Lower leg skin (tissue), 4 donors: ENCODE data around the gene MAPK4. TPM values are rescaled to one million over a fixed set of nuclear protein-coding genes. Genes with fewer than 3 reads are reported as not detected.
"Not testable (repeated sequence)": the region's sequence is repeated elsewhere in the genome, so short reads cannot be mapped to it uniquely, and the experiment has no call there.

Experiments
- DNase-seq, 2 donors: peaks; one replicate each; pipeline ENCODE4 v3.0.0-alpha.2; 2019; ENCODE audit warnings: low spot score in 2 of 2
- H3K4me3 ChIP-seq: fragments of 200-600 bp; sonication (generic); 2 replicates; pipeline ENCODE4 v1.5.1; 2017; ENCODE audit warnings: mild to moderate bottlenecking, low read depth; ENCODE audit not compliant: poor library complexity, severe bottlenecking
- POLR2A ChIP-seq, 2 donors: fragments of 450-650 bp; IDR thresholded peaks; one replicate each; pipeline ENCODE4 v1.6.1; 2016 to 2017; ENCODE audit warnings: antibody characterized with exemption in 2 of 2, mild to moderate bottlenecking in 1 of 2, moderate library complexity in 1 of 2
- WGBS, 2 donors: methylation state at CpG; one replicate each; pipeline ENCODE4 v1.1.5; 2018; 5-methylcytosine and 5-hydroxymethylcytosine counted together
- intact Hi-C: fragments of 100-400 bp; cut with DNase I; formaldehyde crosslinking; loops from one replicate; pipeline ENCODE4 v1.15.0; 2023; ENCODE audit warnings: low total_unique reads
- total RNA-seq, 4 donors: library from RNA; depleted of rRNA; stranded (reverse); fragments of >200 nt; gene quantifications; one replicate each; pipeline ENCODE4 v1.1.0, GENCODE V29; 2016
- TF ChIP-seq, protein P1 (sequence below), 3 donors: fragments of 450-650 bp; IDR thresholded peaks; one replicate each; pipeline ENCODE4 v1.5.1; 2016; ENCODE audit warnings: antibody characterized with exemption in 3 of 3, mild to moderate bottlenecking in 3 of 3, moderate library complexity in 2 of 3

MAPK4 gene
- total RNA-seq, 4 donors from 2014 or later, result 0.46 to 5.3 (median 2.5) TPM

DNA sequence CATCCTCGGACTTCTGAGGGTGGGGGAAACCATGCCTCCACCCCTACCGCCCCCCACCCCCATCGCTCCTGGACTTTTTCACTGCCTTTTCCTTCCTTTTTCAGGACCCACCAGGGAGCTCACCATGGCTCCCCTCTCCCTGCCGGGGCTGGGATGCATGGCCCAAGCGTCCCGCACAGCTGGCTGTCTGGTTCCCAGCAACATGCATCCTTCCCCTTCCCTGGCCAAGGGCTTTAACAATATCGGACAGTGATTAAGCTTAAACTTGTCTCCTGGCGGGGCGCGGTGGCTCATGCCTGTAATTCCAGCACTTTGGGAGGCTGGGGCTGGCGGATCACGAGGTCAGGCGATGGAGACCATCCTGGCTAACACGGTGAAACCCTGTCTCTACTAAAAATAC is 215.8 kb downstream of the MAPK4 start:
- no peak overlapping the region for H3K4me3 ChIP-seq
- 86 to 94% methylated on average over 14 of the region's 14 CpGs for WGBS, 2 donors
- no peak for TF ChIP-seq POLR2A (IDR thresholded peaks at IDR 0.05)
- TF ChIP-seq, protein P1, sequence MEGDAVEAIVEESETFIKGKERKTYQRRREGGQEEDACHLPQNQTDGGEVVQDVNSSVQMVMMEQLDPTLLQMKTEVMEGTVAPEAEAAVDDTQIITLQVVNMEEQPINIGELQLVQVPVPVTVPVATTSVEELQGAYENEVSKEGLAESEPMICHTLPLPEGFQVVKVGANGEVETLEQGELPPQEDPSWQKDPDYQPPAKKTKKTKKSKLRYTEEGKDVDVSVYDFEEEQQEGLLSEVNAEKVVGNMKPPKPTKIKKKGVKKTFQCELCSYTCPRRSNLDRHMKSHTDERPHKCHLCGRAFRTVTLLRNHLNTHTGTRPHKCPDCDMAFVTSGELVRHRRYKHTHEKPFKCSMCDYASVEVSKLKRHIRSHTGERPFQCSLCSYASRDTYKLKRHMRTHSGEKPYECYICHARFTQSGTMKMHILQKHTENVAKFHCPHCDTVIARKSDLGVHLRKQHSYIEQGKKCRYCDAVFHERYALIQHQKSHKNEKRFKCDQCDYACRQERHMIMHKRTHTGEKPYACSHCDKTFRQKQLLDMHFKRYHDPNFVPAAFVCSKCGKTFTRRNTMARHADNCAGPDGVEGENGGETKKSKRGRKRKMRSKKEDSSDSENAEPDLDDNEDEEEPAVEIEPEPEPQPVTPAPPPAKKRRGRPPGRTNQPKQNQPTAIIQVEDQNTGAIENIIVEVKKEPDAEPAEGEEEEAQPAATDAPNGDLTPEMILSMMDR (IDR thresholded peaks at IDR 0.05), result no peak
- DNase-seq, result no peak
- intact Hi-C loops, result no loop called here

DNA sequence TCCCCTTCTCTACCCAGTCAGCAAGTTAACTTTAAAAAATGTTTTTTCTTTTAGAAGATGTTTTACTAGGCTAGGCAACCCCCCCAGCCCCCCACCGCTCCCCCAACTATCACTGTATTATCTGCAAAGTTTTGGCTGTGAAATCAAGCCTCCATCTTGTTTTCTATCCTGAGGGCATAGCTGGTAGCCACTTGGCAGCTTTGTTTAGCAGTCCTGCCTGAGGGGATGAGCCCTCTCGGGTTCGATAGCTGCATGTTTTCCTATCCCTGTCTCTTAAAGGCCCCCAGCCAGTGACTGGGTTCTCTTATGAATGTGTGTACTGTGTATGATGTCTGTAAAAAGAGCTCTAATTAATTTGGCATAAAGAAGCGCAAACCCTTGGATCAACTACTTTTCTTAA is 216.5 kb downstream of the MAPK4 start:
- TF ChIP-seq, protein P1 (IDR thresholded peaks at IDR 0.05), result no peak
- TF ChIP-seq POLR2A (IDR thresholded peaks at IDR 0.05), result no peak
- intact Hi-C loops, result no loop called here
- H3K4me3 ChIP-seq, result no peak overlapping the region
- DNase-seq, result no peak
- WGBS, 2 donors, result 62 to 68% methylated on average over 4 of the region's 4 CpGs

DNA sequence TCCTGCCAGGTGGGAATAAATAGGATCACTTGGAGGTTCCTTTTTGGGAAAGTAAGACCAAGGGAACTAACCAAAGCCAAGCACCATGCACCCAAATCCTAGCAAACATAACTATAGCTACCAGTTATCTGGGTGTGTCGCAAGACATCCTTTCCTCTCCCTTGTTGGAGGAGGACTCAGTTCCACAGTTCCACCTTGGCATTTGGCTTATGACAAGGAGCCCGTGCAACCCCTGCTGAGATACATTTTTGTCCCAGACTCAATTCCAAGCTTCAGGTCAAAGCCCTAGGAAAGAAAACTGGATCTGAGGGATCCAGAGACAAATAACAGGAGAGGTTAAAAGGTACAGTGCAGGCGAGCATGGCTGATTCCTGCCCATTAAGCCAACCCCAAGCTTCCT is 219.1 kb downstream of the MAPK4 start:
- intact Hi-C loops, H3K4me3 ChIP-seq, DNase-seq: not testable (repeated sequence)
- WGBS, 2 donors, result 80 to 83% methylated on average over 3 of the region's 3 CpGs

Other genes starting within 250 kb of the MAPK4 start
- under 1 TPM; 0.07 to 0.68 (median 0.27) TPM for gene SKA1, start 185.0 kb upstream of the MAPK4 start, total RNA-seq